ENCODE data around the gene NACAD.

NACAD gene

DNA sequence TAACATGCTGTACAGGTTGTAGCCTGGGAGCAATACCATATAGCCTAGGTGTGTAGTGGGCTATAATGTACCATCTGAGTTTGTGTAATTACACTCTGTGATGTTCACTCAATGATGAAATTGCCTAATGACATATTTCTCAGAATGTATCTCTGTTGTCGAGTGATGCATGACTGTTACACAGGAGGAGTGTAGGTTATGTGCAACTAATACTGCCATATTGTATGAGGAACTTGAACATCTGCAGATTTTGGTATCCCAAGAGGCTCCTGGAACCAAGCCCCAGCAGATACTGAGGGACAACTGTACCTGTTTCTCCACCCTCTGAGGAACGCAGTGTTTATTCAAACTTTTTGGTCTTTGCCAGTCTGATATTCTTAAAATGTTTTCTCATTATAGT, 38.6 kb downstream of the NACAD start:
- ATAC-seq (ENCODE audit: insufficient read depth, low read depth) (no peak), DNase-seq (no peak)
- H3K9ac ChIP-seq (ENCODE audit: low read depth, low read length) = no peak overlapping the region
- H3K36me3 ChIP-seq (ENCODE audit: insufficient read depth, low read length) = peaks cover 94% of the 10 kb centered on the region
- H3K4me1 ChIP-seq (ENCODE audit: insufficient read depth, low read length) = no peaks in the 10 kb centered on the region
- H3K27me3 ChIP-seq (ENCODE audit: insufficient read depth, low read length, poor library complexity) = no peaks in the 10 kb centered on the region
- no peak overlapping the region for H2AFZ ChIP-seq (ENCODE audit: low read depth, low read length)
- no peaks in the 10 kb centered on the region for H3K9me3 ChIP-seq (ENCODE audit: insufficient read depth, low read length, severe bottlenecking)
- H3K4me3 ChIP-seq (ENCODE audit: low read depth in 1 of 2, low read length in 2 of 2) = no peak overlapping the region
- no peak for TF ChIP-seq EZH2 (IDR thresholded peaks at IDR 0.05; ENCODE audit: borderline replicate concordance, low read depth, low read length, severe bottlenecking)
- TF ChIP-seq, protein P1, sequence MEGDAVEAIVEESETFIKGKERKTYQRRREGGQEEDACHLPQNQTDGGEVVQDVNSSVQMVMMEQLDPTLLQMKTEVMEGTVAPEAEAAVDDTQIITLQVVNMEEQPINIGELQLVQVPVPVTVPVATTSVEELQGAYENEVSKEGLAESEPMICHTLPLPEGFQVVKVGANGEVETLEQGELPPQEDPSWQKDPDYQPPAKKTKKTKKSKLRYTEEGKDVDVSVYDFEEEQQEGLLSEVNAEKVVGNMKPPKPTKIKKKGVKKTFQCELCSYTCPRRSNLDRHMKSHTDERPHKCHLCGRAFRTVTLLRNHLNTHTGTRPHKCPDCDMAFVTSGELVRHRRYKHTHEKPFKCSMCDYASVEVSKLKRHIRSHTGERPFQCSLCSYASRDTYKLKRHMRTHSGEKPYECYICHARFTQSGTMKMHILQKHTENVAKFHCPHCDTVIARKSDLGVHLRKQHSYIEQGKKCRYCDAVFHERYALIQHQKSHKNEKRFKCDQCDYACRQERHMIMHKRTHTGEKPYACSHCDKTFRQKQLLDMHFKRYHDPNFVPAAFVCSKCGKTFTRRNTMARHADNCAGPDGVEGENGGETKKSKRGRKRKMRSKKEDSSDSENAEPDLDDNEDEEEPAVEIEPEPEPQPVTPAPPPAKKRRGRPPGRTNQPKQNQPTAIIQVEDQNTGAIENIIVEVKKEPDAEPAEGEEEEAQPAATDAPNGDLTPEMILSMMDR (IDR thresholded peaks at IDR 0.05; ENCODE audit: borderline replicate concordance, extremely low read depth, low read length, poor library complexity, severe bottlenecking) = no peak
- H3K4me2 ChIP-seq (ENCODE audit: insufficient read depth, low read length) = no peak overlapping the region
- peaks cover 64% of the 10 kb centered on the region for H4K20me1 ChIP-seq (ENCODE audit: insufficient read depth, low read length)
- H3K79me2 ChIP-seq (ENCODE audit: insufficient read depth, low read length) = peaks cover 93% of the 10 kb centered on the region
- H3K27ac ChIP-seq (ENCODE audit: low read length) = no peak overlapping the region

GRCh38 chr7:45048748-45049147, 40.0 kb downstream of the NACAD start:
- no peaks in the 10 kb centered on the region for H3K9me3 ChIP-seq (ENCODE audit: insufficient read depth, low read length, severe bottlenecking)
- H3K4me1 ChIP-seq (ENCODE audit: insufficient read depth, low read length) = no peaks in the 10 kb centered on the region
- no peak for ATAC-seq (ENCODE audit: insufficient read depth, low read depth)
- H3K9ac ChIP-seq (ENCODE audit: low read depth, low read length) = no peak overlapping the region
- H3K79me2 ChIP-seq (ENCODE audit: insufficient read depth, low read length) = peaks cover 94% of the 10 kb centered on the region
- no peaks in the 10 kb centered on the region for H3K27me3 ChIP-seq (ENCODE audit: insufficient read depth, low read length, poor library complexity)
- DNase-seq = no peak
- peaks cover 59% of the 10 kb centered on the region for H4K20me1 ChIP-seq (ENCODE audit: insufficient read depth, low read length)
- no peak overlapping the region for H2AFZ ChIP-seq (ENCODE audit: low read depth, low read length)
- H3K27ac ChIP-seq (ENCODE audit: low read length) = no peak overlapping the region
- no peak overlapping the region for H3K4me3 ChIP-seq (ENCODE audit: low read depth in 1 of 2, low read length in 2 of 2)
- H3K4me2 ChIP-seq (ENCODE audit: insufficient read depth, low read length) = no peak overlapping the region
- TF ChIP-seq, protein P1 (IDR thresholded peaks at IDR 0.05; ENCODE audit: borderline replicate concordance, extremely low read depth, low read length, poor library complexity, severe bottlenecking) = no peak
- TF ChIP-seq EZH2 (IDR thresholded peaks at IDR 0.05; ENCODE audit: borderline replicate concordance, low read depth, low read length, severe bottlenecking) = no peak
- peaks cover 95% of the 10 kb centered on the region for H3K36me3 ChIP-seq (ENCODE audit: insufficient read depth, low read length)

DNA sequence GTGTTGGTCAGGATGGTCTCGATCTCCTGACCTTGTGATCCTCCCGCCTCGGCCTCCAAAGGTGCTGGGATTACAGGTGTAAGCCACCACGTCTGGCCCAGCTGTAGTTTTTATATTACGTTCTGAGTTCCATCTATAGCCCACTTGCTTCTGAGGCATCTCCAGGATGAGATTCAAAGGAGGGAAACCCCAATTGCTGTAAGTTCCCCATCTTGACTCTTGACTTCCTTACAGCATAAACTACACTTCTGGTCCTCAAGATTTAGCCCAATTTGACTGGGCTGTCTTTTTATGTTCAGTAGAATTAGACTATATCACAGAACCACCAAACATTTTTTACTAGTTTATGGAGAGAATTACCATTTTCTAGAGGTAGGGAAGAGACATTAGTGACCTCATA, 44.4 kb downstream of the NACAD start:
- DNase-seq (no peak), ATAC-seq (ENCODE audit: insufficient read depth, low read depth) (no peak)
- Histone ChIP-seq H3K36me3 (ENCODE audit: insufficient read depth, low read length) (peaks cover 94% of the 10 kb centered on the region), H4K20me1 (ENCODE audit: insufficient read depth, low read length) (peaks cover 41% of the 10 kb centered on the region), H2AFZ (ENCODE audit: low read depth, low read length) (no peak overlapping the region), H3K4me3 (ENCODE audit: low read depth in 1 of 2, low read length in 2 of 2) (no peak overlapping the region), H3K27me3 (ENCODE audit: insufficient read depth, low read length, poor library complexity) (no peaks in the 10 kb centered on the region), H3K27ac (ENCODE audit: low read length) (no peak overlapping the region), H3K9me3 (ENCODE audit: insufficient read depth, low read length, severe bottlenecking) (no peaks in the 10 kb centered on the region), H3K9ac (ENCODE audit: low read depth, low read length) (no peak overlapping the region), H3K4me1 (ENCODE audit: insufficient read depth, low read length) (no peaks in the 10 kb centered on the region), H3K4me2 (ENCODE audit: insufficient read depth, low read length) (no peak overlapping the region), H3K79me2 (ENCODE audit: insufficient read depth, low read length) (peaks cover 92% of the 10 kb centered on the region)
- no peak for TF ChIP-seq EZH2 (IDR thresholded peaks at IDR 0.05; ENCODE audit: borderline replicate concordance, low read depth, low read length, severe bottlenecking)
- TF ChIP-seq, protein P1 (IDR thresholded peaks at IDR 0.05; ENCODE audit: borderline replicate concordance, extremely low read depth, low read length, poor library complexity, severe bottlenecking) = no peak

- Histone ChIP-seq H3K27ac (ENCODE audit: low read length) (no peak overlapping the region), H4K20me1 (ENCODE audit: insufficient read depth, low read length) (peaks cover 61% of the 10 kb centered on the region), H3K4me3 (ENCODE audit: low read depth in 1 of 2, low read length in 2 of 2) (no peak overlapping the region), H3K79me2 (ENCODE audit: insufficient read depth, low read length) (peaks cover 93% of the 10 kb centered on the region), H3K4me2 (ENCODE audit: insufficient read depth, low read length) (no peak overlapping the region), H3K4me1 (ENCODE audit: insufficient read depth, low read length) (peaks cover 8% of the 10 kb centered on the region), H3K36me3 (ENCODE audit: insufficient read depth, low read length) (peaks cover 81% of the 10 kb centered on the region), H2AFZ (ENCODE audit: low read depth, low read length) (no peak overlapping the region), H3K27me3 (ENCODE audit: insufficient read depth, low read length, poor library complexity) (no peaks in the 10 kb centered on the region), H3K9me3 (ENCODE audit: insufficient read depth, low read length, severe bottlenecking) (no peaks in the 10 kb centered on the region), H3K9ac (ENCODE audit: low read depth, low read length) (no peak overlapping the region)
- TF ChIP-seq, protein P1 (IDR thresholded peaks at IDR 0.05; ENCODE audit: borderline replicate concordance, extremely low read depth, low read length, poor library complexity, severe bottlenecking) = no peak
- no peak for TF ChIP-seq EZH2 (IDR thresholded peaks at IDR 0.05; ENCODE audit: borderline replicate concordance, low read depth, low read length, severe bottlenecking)
- ATAC-seq (ENCODE audit: insufficient read depth, low read depth) (no peak), DNase-seq (no peak)
Observed at GRCh38 chr7:45039106-45039505, 49.7 kb downstream of the NACAD start.
